ENCODE measurements around the gene B3GALNT1. TPM values are rescaled to one million over a fixed set of nuclear protein-coding genes. Genes with fewer than 3 reads are reported as not detected.
A peak's percentile ranks its signal among the peaks of the same experiment; 100 is the strongest.

The B3GALNT1 gene, protein sequence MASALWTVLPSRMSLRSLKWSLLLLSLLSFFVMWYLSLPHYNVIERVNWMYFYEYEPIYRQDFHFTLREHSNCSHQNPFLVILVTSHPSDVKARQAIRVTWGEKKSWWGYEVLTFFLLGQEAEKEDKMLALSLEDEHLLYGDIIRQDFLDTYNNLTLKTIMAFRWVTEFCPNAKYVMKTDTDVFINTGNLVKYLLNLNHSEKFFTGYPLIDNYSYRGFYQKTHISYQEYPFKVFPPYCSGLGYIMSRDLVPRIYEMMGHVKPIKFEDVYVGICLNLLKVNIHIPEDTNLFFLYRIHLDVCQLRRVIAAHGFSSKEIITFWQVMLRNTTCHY
- total RNA-seq = 1 to 10 TPM in 1 of 2 donors, under 1 TPM in 1; 0.37 to 1.4 TPM
- long read RNA-seq, partial matches to known transcripts = 0 of 1 reads
- long read RNA-seq, other reads (novel, unspliced or antisense) = 1 of 1 reads

DNA sequence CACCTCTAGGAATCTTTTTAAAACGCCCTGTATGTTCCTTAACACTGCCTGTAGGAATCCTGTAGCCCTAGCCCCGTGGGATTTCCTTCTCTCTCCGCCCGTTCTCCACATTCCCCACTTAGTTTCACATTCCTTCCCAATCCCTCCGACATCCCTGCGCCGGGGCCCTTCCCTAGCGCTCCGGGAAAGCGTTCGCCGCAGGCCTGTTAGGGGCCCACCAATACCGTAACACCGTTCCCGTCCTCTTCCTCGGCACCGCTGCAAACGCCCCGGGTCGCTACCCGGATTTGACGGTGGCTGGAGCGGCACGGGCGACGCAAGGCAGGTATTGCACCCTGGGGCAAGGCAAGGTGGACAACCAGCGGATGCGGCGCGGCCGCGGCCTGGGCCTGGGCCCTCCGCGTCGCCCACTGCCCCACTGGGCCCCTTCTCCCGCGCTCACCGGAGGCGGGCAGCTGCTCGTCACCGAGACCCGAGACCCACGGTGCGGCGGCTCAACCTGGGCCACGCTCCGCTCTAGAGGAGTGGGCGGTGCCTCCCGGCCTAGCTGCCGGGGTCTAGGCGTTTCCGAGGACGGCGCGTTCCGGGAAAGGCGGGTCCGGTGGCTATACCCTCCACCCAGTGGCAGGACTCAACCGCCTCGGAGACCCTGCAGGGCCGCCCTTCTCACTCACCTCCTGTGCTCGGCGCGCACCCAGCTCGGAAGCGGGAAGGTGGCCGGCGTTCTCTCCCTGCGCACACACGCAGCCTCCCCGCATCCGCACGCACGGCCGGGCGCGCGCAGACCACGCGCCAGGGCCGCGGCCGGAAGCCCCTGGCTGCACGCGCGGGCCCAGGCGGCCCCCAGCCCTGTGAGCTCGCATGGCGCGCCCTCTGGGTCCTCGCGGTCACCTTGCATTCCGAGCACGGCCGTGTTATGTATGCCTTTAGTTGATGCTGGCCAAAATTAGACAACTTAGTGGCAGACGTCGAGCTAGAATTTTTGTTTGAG, at the start of gene B3GALNT1:
B3GALNT1 (minus strand) TSS at position 789 of the 991 bp plus-strand sequence. CDS start 18,595 bp downstream, outside the sequence.
- ATAC-seq (peak; percentile 64), DNase-seq (peak in 1 of 2 donors; percentile 35)
- intact Hi-C loops (cut with DNase I, micrococcal nuclease) = no loop called here

DNA sequence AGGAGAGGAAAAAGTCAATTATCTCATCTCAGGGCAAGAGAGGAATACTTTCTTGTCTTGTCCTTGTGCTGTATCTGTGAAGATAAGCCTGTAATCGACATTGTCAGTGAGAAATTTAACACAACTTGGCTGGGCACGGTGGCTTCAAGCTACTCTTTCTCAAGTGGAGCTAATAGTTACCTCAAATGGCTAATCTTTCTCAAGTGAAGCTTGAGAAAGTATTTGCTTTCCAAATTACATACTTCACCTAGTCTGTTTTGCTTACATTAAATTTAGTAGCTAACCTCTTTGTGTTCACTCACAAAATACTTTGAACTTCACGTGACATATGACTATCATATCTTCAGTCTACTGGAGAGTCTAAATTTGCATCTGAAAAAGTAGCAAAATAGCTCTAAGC, 48.3 kb upstream of the B3GALNT1 start:
- intact Hi-C loops (cut with DNase I, micrococcal nuclease) = no loop called here
- DNase-seq = no peak
- ATAC-seq = no peak

- intact Hi-C loops (cut with DNase I, micrococcal nuclease) = no loop called here
- no peak for DNase-seq
- no peak for ATAC-seq
These were observed 44.9 kb upstream of the B3GALNT1 start for GRCh38 chr3:161150001-161150525.

DNA sequence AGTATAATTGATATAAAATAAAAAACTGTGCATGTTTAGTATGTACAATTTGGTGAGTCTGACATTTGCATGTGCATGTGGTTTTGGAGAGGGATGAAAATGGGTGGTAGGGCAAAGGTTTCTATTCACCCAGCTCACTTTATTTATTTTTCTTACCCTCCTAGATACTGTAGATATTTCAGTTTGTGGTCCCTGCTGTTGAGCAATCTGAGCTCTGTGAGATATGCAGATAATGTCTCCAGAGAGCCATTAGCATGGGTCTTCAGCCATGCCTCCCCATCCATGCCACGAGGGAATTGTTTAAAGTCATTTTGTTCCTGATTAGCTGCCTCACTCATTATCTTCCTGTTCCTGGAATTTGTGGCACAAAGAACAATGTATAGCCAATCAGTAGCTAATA, 44.4 kb upstream of the B3GALNT1 start:
- no peak for ATAC-seq

GRCh38 chr3:161148832-161149475, 43.8 kb upstream of the B3GALNT1 start:
- ATAC-seq (no peak), DNase-seq (no peak)
- intact Hi-C loops (cut with DNase I, micrococcal nuclease) = no loop called here

More for the DNA sequence above, 44.4 kb upstream of the B3GALNT1 start:
- intact Hi-C loops (cut with DNase I, micrococcal nuclease) = no loop called here
- no peak for DNase-seq

GRCh38 chr3:161142486-161142885, 37.3 kb upstream of the B3GALNT1 start:
- DNase-seq (no peak), ATAC-seq (no peak)
- intact Hi-C loops (cut with DNase I, micrococcal nuclease) = no loop called here

DNA sequence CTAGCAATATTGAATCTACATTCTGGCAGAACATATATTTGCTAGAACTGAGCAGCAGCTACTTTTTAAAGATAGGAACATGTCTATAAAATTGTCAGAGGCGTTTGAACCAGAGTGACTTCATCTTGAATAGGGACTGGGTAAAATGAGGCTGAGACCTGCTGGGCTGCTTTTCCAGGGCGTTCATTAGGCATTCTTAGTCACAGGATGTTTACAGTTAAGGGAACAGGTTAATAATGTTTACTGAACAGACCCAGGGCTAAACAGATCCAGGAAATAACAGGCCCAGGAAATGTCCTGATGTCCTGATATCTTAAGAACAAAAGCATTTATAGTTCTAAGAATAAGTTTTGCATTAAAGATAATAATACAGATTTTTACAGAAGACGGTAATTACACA, 34.5 kb upstream of the B3GALNT1 start:
- intact Hi-C loops (cut with DNase I, micrococcal nuclease) = no loop called here
- DNase-seq = no peak
- no peak for ATAC-seq

GRCh38 chr3:161137260-161137659, 32.1 kb upstream of the B3GALNT1 start:
- DNase-seq = no peak
- ATAC-seq = no peak
- intact Hi-C loops (cut with DNase I, micrococcal nuclease) = no loop called here

DNA sequence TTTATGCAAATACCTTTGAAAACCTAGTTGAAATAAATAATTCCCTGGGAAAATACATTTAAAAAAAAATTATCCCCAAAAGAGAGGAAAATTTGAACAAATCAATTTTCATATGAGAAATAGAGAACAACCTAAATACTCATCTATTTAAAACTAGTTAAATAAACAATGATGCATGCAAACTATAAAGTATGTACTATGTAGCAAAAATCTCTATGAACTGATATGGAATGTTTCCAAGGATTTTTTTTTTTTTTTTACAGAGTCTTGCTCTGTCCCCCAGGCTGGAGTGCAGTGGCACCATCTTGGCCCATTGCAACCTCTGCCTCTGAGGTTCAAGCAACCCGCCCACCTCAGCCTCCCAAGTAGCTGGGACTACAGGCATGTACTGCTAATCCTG, 27.2 kb upstream of the B3GALNT1 start:
- intact Hi-C loops (cut with DNase I, micrococcal nuclease) = no loop called here
- DNase-seq (no peak), ATAC-seq (no peak)

DNA sequence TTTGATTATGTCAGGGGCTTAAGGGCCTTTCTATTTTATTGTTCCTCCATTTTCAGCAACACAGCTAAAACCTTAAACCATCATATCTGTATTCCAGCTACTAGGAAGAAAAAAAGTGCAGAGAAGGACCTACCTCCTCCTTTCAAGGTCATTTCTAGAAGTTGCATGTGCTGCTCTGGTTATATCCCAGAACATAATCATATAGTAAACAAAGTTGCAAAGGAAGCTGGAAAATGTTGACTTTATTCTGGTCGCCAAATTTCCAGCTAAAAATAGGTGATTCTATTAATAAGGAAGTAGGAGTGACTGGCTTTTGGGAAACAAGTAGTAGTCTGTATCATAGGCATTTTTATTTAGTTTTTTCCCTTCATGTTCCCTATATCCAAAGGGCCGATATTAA, 21.3 kb upstream of the B3GALNT1 start:
- intact Hi-C loops (cut with DNase I, micrococcal nuclease) = no loop called here
- ATAC-seq = no peak
- DNase-seq = no peak

GRCh38 chr3:161117646-161118045, 12.5 kb upstream of the B3GALNT1 start:
- DNase-seq (no peak), ATAC-seq (no peak)
- intact Hi-C loops (cut with DNase I, micrococcal nuclease) = no loop called here

DNA sequence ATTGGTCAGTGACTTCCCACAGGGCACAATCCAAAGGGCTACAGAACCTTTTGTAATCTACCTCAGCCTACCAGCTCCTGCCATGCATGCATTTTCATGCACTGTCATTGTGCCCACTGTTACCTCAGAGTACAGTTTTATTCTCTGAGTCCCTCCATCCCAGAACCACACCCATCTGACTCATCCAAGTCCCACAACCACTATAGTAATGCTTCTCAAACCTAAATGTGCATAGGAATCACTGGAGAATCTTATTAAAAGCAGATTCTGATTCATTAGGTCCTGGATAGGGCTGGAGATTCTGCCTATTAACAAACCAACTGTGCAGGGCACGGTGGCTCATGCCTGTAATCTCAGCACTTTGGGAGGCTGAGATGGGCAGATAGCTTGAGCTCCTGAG, 3.7 kb upstream of the B3GALNT1 start:
- ATAC-seq (no peak), DNase-seq (no peak)
- intact Hi-C loops (cut with DNase I, micrococcal nuclease) = no loop called here

DNA sequence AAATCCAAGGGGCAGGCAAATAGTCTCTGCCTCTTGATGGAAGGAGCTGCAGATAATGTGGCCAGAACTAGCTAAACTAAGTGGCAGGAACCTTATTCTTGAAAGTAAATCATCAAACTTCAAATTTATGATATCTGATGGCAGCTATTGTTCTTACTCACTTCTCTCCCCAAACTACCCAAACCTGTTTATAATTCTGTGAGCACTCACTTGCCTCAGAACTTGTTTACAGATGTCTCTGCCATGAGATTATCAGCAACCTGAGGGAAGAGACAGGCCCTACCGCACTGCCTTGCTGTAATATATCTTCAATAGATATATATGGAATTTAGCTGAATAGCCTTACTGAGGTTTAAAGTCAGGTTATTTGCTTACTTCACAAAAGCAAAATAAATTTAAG, 2.2 kb upstream of the B3GALNT1 start:
- ATAC-seq (no peak), DNase-seq (no peak)
- intact Hi-C loops (cut with DNase I, micrococcal nuclease) = no loop called here

- ATAC-seq (no peak), DNase-seq (no peak)
- intact Hi-C loops (cut with DNase I, micrococcal nuclease) = no loop called here
These were observed 1.3 kb downstream of the B3GALNT1 start for GRCh38 chr3:161103776-161104385.

DNA sequence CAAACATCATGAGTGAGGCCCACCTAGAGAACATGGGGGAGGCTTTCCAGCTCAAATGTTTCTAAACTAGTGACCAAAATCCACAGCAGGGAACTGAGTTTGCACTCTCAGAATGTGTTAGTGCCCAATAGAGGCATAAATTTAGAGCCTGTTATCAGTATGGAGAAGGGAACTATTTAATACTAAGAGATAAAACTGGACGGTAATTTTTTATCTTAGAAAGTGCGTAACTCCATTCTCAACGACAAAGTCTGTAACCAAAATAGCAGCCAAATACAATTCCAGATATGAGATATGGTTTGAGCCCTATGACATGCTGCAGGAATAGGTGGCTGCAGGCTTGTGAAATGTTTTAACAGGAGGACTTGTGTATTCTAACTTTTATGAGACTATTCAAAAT, 3.5 kb downstream of the B3GALNT1 start:
- no peak for ATAC-seq
- intact Hi-C loops (cut with DNase I, micrococcal nuclease) = no loop called here
- DNase-seq = no peak

- ATAC-seq (peak; percentile 91), DNase-seq (peak; percentile 20 to 33)
- intact Hi-C loops (cut with DNase I, micrococcal nuclease) = no loop called here
These were observed 4.2 kb downstream of the B3GALNT1 start for GRCh38 chr3:161100994-161101393.

- peak in 1 of 2 donors; percentile 16 for DNase-seq
- ATAC-seq = no peak
- intact Hi-C loops (cut with DNase I, micrococcal nuclease) = no loop called here
These were observed 8.3 kb downstream of the B3GALNT1 start for GRCh38 chr3:161096771-161097367.

- ATAC-seq (no peak), DNase-seq (no peak)
- intact Hi-C loops (cut with DNase I, micrococcal nuclease) = no loop called here
These were observed 11.3 kb downstream of the B3GALNT1 start for GRCh38 chr3:161093895-161094294.

Measured in left colon (tissue), 2 donors.